Subcutaneous abdominal adipose tissue (tissue), 5 donors: ENCODE measurements around the gene PI4KA.
"Not testable (repeated sequence)": the region's sequence is repeated elsewhere in the genome, so short reads cannot be mapped to it uniquely, and the experiment has no call there.

Source experiments
- H3K27ac ChIP-seq: one replicate; pipeline ENCODE4 v1.7.0; 2013; ENCODE audit warnings: low read depth, mild to moderate bottlenecking, inconsistent platforms, low read length, moderate library complexity
- H3K27me3 ChIP-seq, 5 donors: one replicate each; pipeline ENCODE4 v1.7.0; 2013; ENCODE audit warnings: low read length in 5 of 5, inconsistent platforms in 1 of 5; ENCODE audit not compliant: control insufficient read depth in 5 of 5, insufficient read depth in 4 of 5
- H3K36me3 ChIP-seq, 5 donors: one replicate each; pipeline ENCODE4 v1.7.0; 2013; ENCODE audit warnings: low read length in 5 of 5; ENCODE audit not compliant: control insufficient read depth in 5 of 5, insufficient read depth in 5 of 5
- H3K4me1 ChIP-seq, 5 donors: one replicate each; pipeline ENCODE4 v1.7.0; 2013; ENCODE audit warnings: low read length in 5 of 5, mild to moderate bottlenecking in 3 of 5, moderate library complexity in 1 of 5; ENCODE audit not compliant: control insufficient read depth in 5 of 5, insufficient read depth in 5 of 5
- H3K4me3 ChIP-seq, 5 donors: one replicate each; pipeline ENCODE4 v1.7.0; 2013; ENCODE audit warnings: low read length in 5 of 5, low read depth in 1 of 5
- H3K9ac ChIP-seq, 5 donors: one replicate each; pipeline ENCODE4 v1.7.0; 2013; ENCODE audit warnings: low read length in 5 of 5, mild to moderate bottlenecking in 4 of 5, moderate library complexity in 3 of 5
- H3K9me3 ChIP-seq, 5 donors: one replicate each; pipeline ENCODE4 v1.7.0; 2013; ENCODE audit warnings: low read length in 5 of 5; ENCODE audit not compliant: control insufficient read depth in 5 of 5
- donor health status: healthy.
- donor health status: healthy.
- donor health status: healthy.
- donor health status: healthy.
- donor health status: healthy.

Gene PI4KA

GRCh38 chr22:20678792-20679435 lies 179.7 kb downstream of the PI4KA start:
- not testable (repeated sequence) for H3K27me3 ChIP-seq, H3K36me3 ChIP-seq, H3K9ac ChIP-seq, H3K4me3 ChIP-seq, H3K9me3 ChIP-seq, H3K27ac ChIP-seq, H3K4me1 ChIP-seq

GRCh38 chr22:20677684-20678242 lies 180.8 kb downstream of the PI4KA start:
- Histone ChIP-seq H3K4me1 (no peaks in the 10 kb centered on the region), H3K4me3 (no peak overlapping the region), H3K27ac (no peak overlapping the region)

GRCh38 chr22:20675613-20676012 lies 183.0 kb downstream of the PI4KA start:
- not testable (repeated sequence) for H3K36me3 ChIP-seq, H3K9me3 ChIP-seq, H3K4me3 ChIP-seq, H3K9ac ChIP-seq, H3K27ac ChIP-seq, H3K4me1 ChIP-seq, H3K27me3 ChIP-seq

More at GRCh38 chr22:20677684-20678242, 180.8 kb downstream of the PI4KA start:
- Histone ChIP-seq H3K27me3 (no peaks in the 10 kb centered on the region), H3K9ac (no peak overlapping the region), H3K36me3 (no peaks in the 10 kb centered on the region), H3K9me3 (no peaks in the 10 kb centered on the region)

GRCh38 chr22:20674998-20675397 lies 183.6 kb downstream of the PI4KA start:
- Histone ChIP-seq H3K27me3 (peaks cover 0 to 9% (median 4%) of the 10 kb centered on the region in 5 donors), H3K4me3 (no peak overlapping the region), H3K9ac (no peak overlapping the region)

GRCh38 chr22:20673295-20674195 lies 185.1 kb downstream of the PI4KA start:
- no peak overlapping the region for H3K4me3 ChIP-seq
- H3K36me3 ChIP-seq, result no peaks in the 10 kb centered on the region
- peaks cover 0 to 9% (median 4%) of the 10 kb centered on the region in 5 donors for H3K27me3 ChIP-seq
- H3K9ac ChIP-seq, result no peak overlapping the region
- no peak overlapping the region for H3K27ac ChIP-seq
- peaks cover 0 to 5% (median 0%) of the 10 kb centered on the region in 5 donors for H3K4me1 ChIP-seq
- no peaks in the 10 kb centered on the region for H3K9me3 ChIP-seq

More at GRCh38 chr22:20674998-20675397, 183.6 kb downstream of the PI4KA start:
- Histone ChIP-seq H3K9me3 (no peaks in the 10 kb centered on the region), H3K4me1 (peaks cover 0 to 5% (median 0%) of the 10 kb centered on the region in 5 donors), H3K27ac (no peak overlapping the region), H3K36me3 (no peaks in the 10 kb centered on the region)

- no peak overlapping the region for H3K9ac ChIP-seq
- no peaks in the 10 kb centered on the region for H3K36me3 ChIP-seq
These were observed 185.9 kb downstream of the PI4KA start for GRCh38 chr22:20672732-20673131.

GRCh38 chr22:20672082-20672424 lies 186.6 kb downstream of the PI4KA start:
- Histone ChIP-seq H3K36me3 (no peaks in the 10 kb centered on the region), H3K4me3 (no peak overlapping the region), H3K27me3 (peaks cover 0 to 9% (median 4%) of the 10 kb centered on the region in 5 donors), H3K4me1 (peaks cover 0 to 5% (median 0%) of the 10 kb centered on the region in 5 donors), H3K9ac (no peak overlapping the region), H3K9me3 (no peaks in the 10 kb centered on the region), H3K27ac (no peak overlapping the region)

More at GRCh38 chr22:20672732-20673131, 185.9 kb downstream of the PI4KA start:
- no peaks in the 10 kb centered on the region for H3K9me3 ChIP-seq
- peaks cover 0 to 9% (median 4%) of the 10 kb centered on the region in 5 donors for H3K27me3 ChIP-seq
- H3K4me1 ChIP-seq, result peaks cover 0 to 5% (median 0%) of the 10 kb centered on the region in 5 donors
- H3K27ac ChIP-seq, result no peak overlapping the region
- H3K4me3 ChIP-seq, result no peak overlapping the region

GRCh38 chr22:20671409-20672081 lies 187.1 kb downstream of the PI4KA start:
- no peaks in the 10 kb centered on the region for H3K36me3 ChIP-seq
- H3K9me3 ChIP-seq, result no peaks in the 10 kb centered on the region
- peaks cover 0 to 5% (median 0%) of the 10 kb centered on the region in 5 donors for H3K4me1 ChIP-seq
- no peak overlapping the region for H3K27ac ChIP-seq
- H3K9ac ChIP-seq, result no peak overlapping the region
- no peak overlapping the region for H3K4me3 ChIP-seq
- H3K27me3 ChIP-seq, result peaks cover 0 to 9% (median 4%) of the 10 kb centered on the region in 5 donors

- H3K4me3 ChIP-seq, result peak overlapping the region in 1 of 5 donors; percentile 16
- not testable (repeated sequence) for H3K9me3 ChIP-seq, H3K27ac ChIP-seq
These were observed 188.0 kb downstream of the PI4KA start for GRCh38 chr22:20670457-20671261.

More at GRCh38 chr22:20670457-20671261, 188.0 kb downstream of the PI4KA start:
- H3K9ac ChIP-seq, H3K4me1 ChIP-seq, H3K27me3 ChIP-seq, H3K36me3 ChIP-seq: not testable (repeated sequence)
